ENCODE data around the gene FBXL7. TPM values are rescaled to one million over a fixed set of nuclear protein-coding genes. Genes with fewer than 3 reads are reported as not detected.

Gene FBXL7
- total and polyA plus RNA-seq, 2 of the 8 experiments (the other 6 are each of a cell fraction or from before 2014, with no cell fraction given) = 17.7 to 17.8 TPM

GRCh38 chr5:15844871-15845270 lies 344.9 kb downstream of the FBXL7 start:
- H3K18ac ChIP-seq (ENCODE audit: extremely low read depth, low read length) = no peak overlapping the region
- no peak overlapping the region for H3K56ac ChIP-seq (replicated peaks; ENCODE audit: insufficient read length, low read depth, low read length)
- no peak overlapping the region for H2BK12ac ChIP-seq (ENCODE audit: low read depth, low read length)
- FAIRE-seq (no peak), DNase-seq (ENCODE audit: low read depth in 1 of 2, low spot score in 2 of 2) (no peak)
- WGBS, 2 experiments (ENCODE audit: extremely low coverage in 1 of 2, insufficient coverage in 1 of 2, insufficient read length in 1 of 2, insufficient replicate concordance in 2 of 2, low coverage in 1 of 2, low lambda C conversion rate in 2 of 2, missing lambda C conversion rate in 1 of 2) = 91% methylated on average over 3 of the region's 3 CpGs; no CpG with 5 or more reads in 1 of the 2 experiments
- no peak overlapping the region for H3K4me2 ChIP-seq (ENCODE audit: insufficient read depth in 1 of 2, low read depth in 2 of 2, low read length in 2 of 2)
- no peaks in the 10 kb centered on the region; a peak in 1 of 8 replicates for H3K36me3 ChIP-seq (ENCODE audit: control insufficient read depth in 2 of 4, insufficient read depth in 4 of 4, low read length in 3 of 4)
- H3K4ac ChIP-seq (replicated peaks; ENCODE audit: insufficient read length, low read depth, low read length) = no peak overlapping the region
- no peaks in the 10 kb centered on the region; the same call in 1 of the 2 replicates for H3K79me1 ChIP-seq (ENCODE audit: low read depth, low read length)
- no peak overlapping the region for H4K8ac ChIP-seq (ENCODE audit: extremely low read depth, insufficient read depth, low read length)
- no peak overlapping the region for H3K23ac ChIP-seq (ENCODE audit: insufficient read length)
- no peak overlapping the region for H4K91ac ChIP-seq (replicated peaks; ENCODE audit: insufficient read length, low read length)
- H4K20me1 ChIP-seq (replicated peaks in 1 of 2; ENCODE audit: control insufficient read depth in 1 of 2, insufficient read depth in 2 of 2, low read length in 2 of 2) = no peaks in the 10 kb centered on the region
- no peaks in the 10 kb centered on the region for H3K27me3 ChIP-seq (replicated peaks in 1 of 4; ENCODE audit: control insufficient read depth in 3 of 4, extremely low read depth in 1 of 4, insufficient read depth in 3 of 4, low read length in 3 of 4)
- peaks cover 11 to 13% of the 10 kb centered on the region in 2 experiments for H3K9me3 ChIP-seq (ENCODE audit: insufficient read depth in 2 of 2, low read depth in 1 of 2, low read length in 1 of 2)
- H2AK5ac ChIP-seq (ENCODE audit: low read depth, low read length) = no peak overlapping the region
- no peak overlapping the region for H3K4me3 ChIP-seq (ENCODE audit: extremely low read depth in 1 of 4, insufficient read depth in 2 of 4, low read depth in 3 of 4, low read length in 4 of 4)
- H3K23me2 ChIP-seq (ENCODE audit: low read depth, low read length) = no peaks in the 10 kb centered on the region
- H4K5ac ChIP-seq (ENCODE audit: insufficient read length, low read depth, low read length) = no peak overlapping the region
- H3K27ac ChIP-seq (ENCODE audit: low read depth, low read length) = no peak overlapping the region
- no peak overlapping the region for H2BK20ac ChIP-seq (ENCODE audit: low read length)
- ChIA-PET CTCF (ENCODE audit: partially characterized antibody) (interaction anchor here (1.0 to 1.2 kb wide), 2 partner anchors 9 to 15 kb away, joined by 3 to 5 read pairs; no protein-coding TSS in a partner anchor), POLR2A (ENCODE audit: partially characterized antibody) (no interaction called here)
- no peak overlapping the region for H3K14ac ChIP-seq (ENCODE audit: insufficient read length)
- H3K4me1 ChIP-seq (replicated peaks in 1 of 4; ENCODE audit: control insufficient read depth in 3 of 4, insufficient read depth in 4 of 4, low read length in 3 of 4) = no peaks in the 10 kb centered on the region
- H3K9ac ChIP-seq (replicated peaks in 1 of 4; ENCODE audit: extremely low read depth in 1 of 4, low read depth in 3 of 4, low read length in 3 of 4) = no peak overlapping the region
- no peak overlapping the region for H2AFZ ChIP-seq (ENCODE audit: low read length)
- no peaks in the 10 kb centered on the region; a peak in 1 of 4 replicates for H3K79me2 ChIP-seq (ENCODE audit: control insufficient read depth in 1 of 2, insufficient read depth in 2 of 2, low read length in 2 of 2)
- H2BK15ac ChIP-seq (ENCODE audit: low read length) = no peak overlapping the region
- no peak overlapping the region for H2BK120ac ChIP-seq (replicated peaks; ENCODE audit: low read depth, low read length)
- H2BK5ac ChIP-seq (ENCODE audit: low read depth, low read length) = no peak overlapping the region
- TF ChIP-seq CBX8 (IDR thresholded peaks at IDR 0.05; ENCODE audit: borderline replicate concordance, low read depth, low read length) (no peak), SUZ12 (IDR thresholded peaks at IDR 0.05; ENCODE audit: low read length) (no peak), TCF12 (IDR thresholded peaks at IDR 0.05; ENCODE audit: low read depth, low read length) (no peak), JUND (IDR thresholded peaks at IDR 0.05; ENCODE audit: low read length) (no peak), SP4 (IDR thresholded peaks at IDR 0.05; ENCODE audit: low read length) (no peak), MAFK (IDR thresholded peaks at IDR 0.05; ENCODE audit: low read depth, low read length) (no peak)
- TF ChIP-seq, protein P1, sequence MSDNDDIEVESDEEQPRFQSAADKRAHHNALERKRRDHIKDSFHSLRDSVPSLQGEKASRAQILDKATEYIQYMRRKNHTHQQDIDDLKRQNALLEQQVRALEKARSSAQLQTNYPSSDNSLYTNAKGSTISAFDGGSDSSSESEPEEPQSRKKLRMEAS (IDR thresholded peaks at IDR 0.05) = no peak
- TF ChIP-seq, protein P2, sequence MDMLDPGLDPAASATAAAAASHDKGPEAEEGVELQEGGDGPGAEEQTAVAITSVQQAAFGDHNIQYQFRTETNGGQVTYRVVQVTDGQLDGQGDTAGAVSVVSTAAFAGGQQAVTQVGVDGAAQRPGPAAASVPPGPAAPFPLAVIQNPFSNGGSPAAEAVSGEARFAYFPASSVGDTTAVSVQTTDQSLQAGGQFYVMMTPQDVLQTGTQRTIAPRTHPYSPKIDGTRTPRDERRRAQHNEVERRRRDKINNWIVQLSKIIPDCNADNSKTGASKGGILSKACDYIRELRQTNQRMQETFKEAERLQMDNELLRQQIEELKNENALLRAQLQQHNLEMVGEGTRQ (IDR thresholded peaks at IDR 0.05; ENCODE audit: low read length) = no peak

Data from H1 (cell line).